Esophagus muscularis mucosa (tissue), 4 donors: ENCODE results near the gene AFAP1.

ENCODE experiments used
- CTCF ChIP-seq, 3 experiments: fragments of 200-600 bp in 2 of 3; fragments of 450-650 bp in 1 of 3; sonication (generic) in 2 of 3; IDR thresholded peaks; one replicate each; pipeline ENCODE4 v1.5.1; 2017 to 2019; ENCODE audit warnings: antibody characterized with exemption in 3 of 3, mild to moderate bottlenecking in 2 of 3, moderate library complexity in 1 of 3
- EP300 ChIP-seq: sonication (generic); formaldehyde crosslinking; IDR thresholded peaks from one replicate; pipeline ENCODE4 v1.6.1; 2017; ENCODE audit warnings: antibody characterized with exemption
- POLR2A ChIP-seq: fragments of 450-650 bp; IDR thresholded peaks from one replicate; pipeline ENCODE4 v1.6.1; 2017; ENCODE audit warnings: antibody characterized with exemption, moderate library complexity, mild to moderate bottlenecking, low read depth

GRCh38 chr4:7847206-7847605 is 92.5 kb downstream of the AFAP1 start:
- TF ChIP-seq EP300 (no peak), CTCF (IDR thresholded peaks at IDR 0.05) (no peak), POLR2A (no peak)
